ENCODE results near the gene SLC35E4.

The SLC35E4 gene

DNA sequence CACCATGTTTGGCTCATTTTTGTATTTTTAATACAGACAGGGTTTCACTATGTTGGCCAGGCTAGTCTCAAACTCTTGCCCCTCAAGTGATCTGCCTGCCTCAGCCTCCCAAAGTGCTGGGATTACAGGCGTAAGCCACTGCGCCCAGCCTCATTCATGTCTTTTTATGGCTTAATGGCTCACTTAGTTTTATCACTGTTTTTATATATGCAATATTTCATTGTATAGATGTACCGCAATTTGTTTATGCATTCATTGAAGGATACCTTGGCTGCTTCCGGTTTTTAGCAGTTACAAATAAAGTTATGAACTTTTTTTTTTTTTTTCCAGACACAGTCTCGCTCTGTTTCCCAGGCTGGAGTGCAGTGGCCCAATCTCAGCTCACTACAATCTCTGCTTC, 34.1 kb upstream of the SLC35E4 start:
- no peaks in the 10 kb centered on the region for H3K27me3 ChIP-seq (replicated peaks; ENCODE audit: control insufficient read depth, insufficient read depth, low read length, poor library complexity, severe bottlenecking)
- H3K9me3 ChIP-seq (ENCODE audit: control insufficient read depth, low read length): no peaks in the 10 kb centered on the region
- H3K27ac ChIP-seq (ENCODE audit: insufficient read depth, low read length, poor library complexity, severe bottlenecking): no peak overlapping the region
- H3K4me3 ChIP-seq (ENCODE audit: insufficient read depth, low read depth, low read length, poor library complexity, severe bottlenecking): no peak overlapping the region
- DNase-seq: no peak
- no peaks in the 10 kb centered on the region for H3K36me3 ChIP-seq (ENCODE audit: control insufficient read depth, insufficient read depth, low read length)
- peaks cover 3% of the 10 kb centered on the region for H3K4me1 ChIP-seq (ENCODE audit: control insufficient read depth, insufficient read depth, low read length, poor library complexity, severe bottlenecking)

DNA sequence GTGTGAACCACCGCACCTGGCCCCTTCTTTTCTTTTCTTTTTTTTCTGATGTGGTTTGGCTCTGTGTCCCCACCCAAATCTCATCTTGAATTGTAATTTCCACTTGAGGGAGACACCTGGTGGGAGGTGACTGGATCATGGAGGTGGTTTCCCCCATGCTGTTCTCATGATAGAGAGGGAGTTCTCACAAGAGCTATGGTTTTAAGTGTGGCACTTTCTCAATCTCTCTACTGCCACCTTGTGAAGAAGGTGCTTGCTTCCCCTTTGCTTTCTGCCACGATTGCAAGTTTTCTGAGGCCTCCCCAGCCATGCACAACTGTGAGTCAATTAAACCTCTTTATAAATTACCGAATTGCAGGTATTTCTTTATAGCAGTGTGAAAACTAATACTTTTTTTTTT, 33.5 kb upstream of the SLC35E4 start:
- Histone ChIP-seq H3K4me1 (ENCODE audit: control insufficient read depth, insufficient read depth, low read length, poor library complexity, severe bottlenecking) (peaks cover 9% of the 10 kb centered on the region), H3K27ac (ENCODE audit: insufficient read depth, low read length, poor library complexity, severe bottlenecking) (no peak overlapping the region), H3K4me3 (ENCODE audit: insufficient read depth, low read depth, low read length, poor library complexity, severe bottlenecking) (no peak overlapping the region), H3K9me3 (ENCODE audit: control insufficient read depth, low read length) (no peaks in the 10 kb centered on the region), H3K27me3 (replicated peaks; ENCODE audit: control insufficient read depth, insufficient read depth, low read length, poor library complexity, severe bottlenecking) (no peaks in the 10 kb centered on the region), H3K36me3 (ENCODE audit: control insufficient read depth, insufficient read depth, low read length) (no peaks in the 10 kb centered on the region)
- DNase-seq: no peak

DNA sequence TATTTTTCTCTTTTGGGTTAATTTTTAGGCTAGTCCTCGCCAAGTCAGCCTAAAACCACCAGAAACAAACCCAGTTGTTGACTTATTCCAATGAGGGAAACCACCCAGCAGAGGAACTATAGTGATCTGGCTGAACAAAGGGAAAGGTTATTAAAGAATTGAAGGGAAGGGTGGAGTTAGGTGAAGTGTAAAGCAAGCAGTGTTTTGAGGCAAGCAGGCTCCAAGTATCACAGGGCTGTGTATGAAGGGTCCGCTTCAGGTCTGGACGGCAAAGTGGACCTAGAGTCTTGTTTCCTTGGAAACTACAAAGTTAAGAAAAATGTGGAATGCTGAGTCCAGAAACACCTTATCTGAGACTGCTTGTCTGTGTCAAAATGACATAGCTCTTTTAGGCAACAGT, 31.8 kb upstream of the SLC35E4 start:
- Histone ChIP-seq H3K36me3 (ENCODE audit: control insufficient read depth, insufficient read depth, low read length) (no peaks in the 10 kb centered on the region), H3K4me3 (ENCODE audit: insufficient read depth, low read depth, low read length, poor library complexity, severe bottlenecking) (no peak overlapping the region), H3K27ac (ENCODE audit: insufficient read depth, low read length, poor library complexity, severe bottlenecking) (no peak overlapping the region), H3K4me1 (ENCODE audit: control insufficient read depth, insufficient read depth, low read length, poor library complexity, severe bottlenecking) (peaks cover 10% of the 10 kb centered on the region), H3K27me3 (replicated peaks; ENCODE audit: control insufficient read depth, insufficient read depth, low read length, poor library complexity, severe bottlenecking) (no peaks in the 10 kb centered on the region), H3K9me3 (ENCODE audit: control insufficient read depth, low read length) (no peaks in the 10 kb centered on the region)
- DNase-seq: no peak

DNA sequence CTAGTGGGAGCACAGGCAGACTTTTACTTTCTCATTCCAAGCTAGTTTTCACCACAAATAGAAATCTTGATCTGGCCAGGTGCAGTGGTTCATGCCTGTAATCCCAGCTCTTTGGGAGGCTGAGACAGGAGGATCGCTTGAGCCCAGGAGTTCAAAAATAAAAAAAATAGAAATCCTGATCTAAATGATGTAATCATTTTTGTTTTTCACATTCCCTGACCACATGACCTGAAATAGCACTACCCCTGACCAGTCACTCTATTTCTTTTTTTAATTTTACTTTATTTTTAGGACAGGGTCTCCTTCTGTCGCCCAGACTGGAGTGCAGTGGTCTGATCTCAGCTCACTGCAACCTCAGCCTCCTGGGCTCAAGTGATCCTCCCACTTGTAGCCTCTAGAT, 30.9 kb upstream of the SLC35E4 start:
- H3K27me3 ChIP-seq (replicated peaks; ENCODE audit: control insufficient read depth, insufficient read depth, low read length, poor library complexity, severe bottlenecking): no peaks in the 10 kb centered on the region
- H3K27ac ChIP-seq (ENCODE audit: insufficient read depth, low read length, poor library complexity, severe bottlenecking): no peak overlapping the region

DNA sequence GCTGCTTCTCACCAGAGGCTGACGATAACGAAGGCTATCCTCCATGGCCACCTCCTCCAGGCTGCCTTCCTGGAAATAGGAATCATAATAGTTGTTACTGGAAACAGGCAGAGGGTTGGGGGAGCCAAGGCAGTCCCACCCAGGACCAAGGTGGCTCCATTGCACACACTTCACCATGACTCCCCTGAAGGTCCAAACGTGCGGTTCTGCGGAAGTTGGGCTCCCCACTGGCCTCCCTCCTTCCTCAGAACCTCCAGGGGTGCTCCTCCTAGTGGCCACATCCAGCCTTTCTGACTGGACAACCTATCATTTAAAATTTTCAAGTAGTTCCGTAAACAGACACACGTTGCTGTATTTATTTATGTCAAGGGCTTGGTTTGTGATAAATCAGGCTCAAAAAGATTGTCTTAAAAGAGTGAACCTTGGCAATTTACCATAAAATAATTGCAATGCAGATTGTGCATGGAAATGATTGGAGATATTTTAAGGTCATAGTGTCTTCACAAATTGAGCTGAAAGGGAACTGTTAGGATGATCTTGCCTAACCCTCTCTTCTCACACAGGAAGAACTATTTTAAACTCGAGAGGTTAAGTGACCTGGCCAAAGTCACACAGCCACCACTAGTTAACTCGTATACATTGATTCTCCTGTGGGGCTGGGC, 30.0 kb upstream of the SLC35E4 start:
- DNase-seq: peak in 1 of 3 donors; percentile 2

More for the DNA sequence above, 30.9 kb upstream of the SLC35E4 start:
- Histone ChIP-seq H3K4me1 (ENCODE audit: control insufficient read depth, insufficient read depth, low read length, poor library complexity, severe bottlenecking) (peaks cover 10% of the 10 kb centered on the region), H3K36me3 (ENCODE audit: control insufficient read depth, insufficient read depth, low read length) (no peaks in the 10 kb centered on the region), H3K9me3 (ENCODE audit: control insufficient read depth, low read length) (no peaks in the 10 kb centered on the region), H3K4me3 (ENCODE audit: insufficient read depth, low read depth, low read length, poor library complexity, severe bottlenecking) (no peak overlapping the region)
- DNase-seq: no peak

DNA sequence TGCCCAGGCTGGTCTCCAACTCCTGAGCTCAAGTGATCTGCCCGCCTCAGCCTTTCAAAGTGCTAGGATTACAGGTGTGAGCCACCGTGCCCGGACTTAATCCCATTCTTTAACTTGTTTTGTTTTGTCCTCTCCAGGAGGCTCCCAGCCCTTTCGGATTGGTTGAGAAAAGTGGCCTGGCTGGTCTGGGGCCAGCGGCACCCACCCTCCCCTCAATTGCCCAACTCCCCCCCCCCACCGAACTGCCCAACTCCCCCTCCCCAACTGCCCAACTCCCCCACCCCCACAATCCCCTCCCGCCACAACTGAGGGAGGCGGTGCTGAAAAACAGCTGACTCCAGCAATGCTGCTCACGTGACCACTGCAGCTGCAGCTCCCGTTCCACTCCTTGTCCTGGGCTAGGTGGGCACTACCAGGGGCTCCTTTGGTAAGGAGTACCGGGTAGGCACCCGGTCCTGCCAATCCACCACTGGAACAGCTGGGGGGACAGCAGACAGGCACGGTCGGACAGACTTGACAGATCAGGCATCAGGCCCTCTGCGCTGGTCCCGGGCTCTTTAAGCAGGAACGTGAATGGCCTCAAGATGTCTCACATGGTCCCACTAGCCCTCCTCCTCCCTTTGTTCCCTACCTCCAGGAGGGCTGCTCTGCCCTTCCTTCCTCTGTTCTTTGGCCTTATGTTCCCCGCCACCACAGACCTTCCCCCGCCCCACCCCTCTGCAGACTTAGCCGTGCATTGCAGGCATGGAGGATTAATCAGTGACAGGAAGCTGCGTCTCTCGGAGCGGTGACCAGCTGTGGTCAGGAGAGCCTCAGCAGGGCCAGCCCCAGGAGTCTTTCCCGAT, 28.9 kb upstream of the SLC35E4 start, which contains the start of gene TCN2:
Gene TCN2, plus strand, starts transcription at position 720 of the 845 bp plus-strand sequence. CDS start 158 bp downstream, outside the sequence.
- DNase-seq: peak in 1 of 3 donors; percentile 9
- Histone ChIP-seq H3K9me3 (ENCODE audit: control insufficient read depth, low read length) (no peaks in the 10 kb centered on the region), H3K27me3 (replicated peaks; ENCODE audit: control insufficient read depth, insufficient read depth, low read length, poor library complexity, severe bottlenecking) (no peaks in the 10 kb centered on the region), H3K36me3 (ENCODE audit: control insufficient read depth, insufficient read depth, low read length) (no peaks in the 10 kb centered on the region), H3K27ac (ENCODE audit: insufficient read depth, low read length, poor library complexity, severe bottlenecking) (no peak within 1 kb of the TSS), H3K4me1 (ENCODE audit: control insufficient read depth, insufficient read depth, low read length, poor library complexity, severe bottlenecking) (peaks cover 10% of the 10 kb centered on the region), H3K4me3 (ENCODE audit: insufficient read depth, low read depth, low read length, poor library complexity, severe bottlenecking) (peak within 1 kb of the TSS; percentile 50)

More for the DNA sequence above, 30.0 kb upstream of the SLC35E4 start:
- Histone ChIP-seq H3K4me1 (ENCODE audit: control insufficient read depth, insufficient read depth, low read length, poor library complexity, severe bottlenecking) (peaks cover 10% of the 10 kb centered on the region), H3K27ac (ENCODE audit: insufficient read depth, low read length, poor library complexity, severe bottlenecking) (no peak overlapping the region), H3K4me3 (ENCODE audit: insufficient read depth, low read depth, low read length, poor library complexity, severe bottlenecking) (no peak overlapping the region), H3K36me3 (ENCODE audit: control insufficient read depth, insufficient read depth, low read length) (no peaks in the 10 kb centered on the region), H3K27me3 (replicated peaks; ENCODE audit: control insufficient read depth, insufficient read depth, low read length, poor library complexity, severe bottlenecking) (no peaks in the 10 kb centered on the region), H3K9me3 (ENCODE audit: control insufficient read depth, low read length) (no peaks in the 10 kb centered on the region)

DNA sequence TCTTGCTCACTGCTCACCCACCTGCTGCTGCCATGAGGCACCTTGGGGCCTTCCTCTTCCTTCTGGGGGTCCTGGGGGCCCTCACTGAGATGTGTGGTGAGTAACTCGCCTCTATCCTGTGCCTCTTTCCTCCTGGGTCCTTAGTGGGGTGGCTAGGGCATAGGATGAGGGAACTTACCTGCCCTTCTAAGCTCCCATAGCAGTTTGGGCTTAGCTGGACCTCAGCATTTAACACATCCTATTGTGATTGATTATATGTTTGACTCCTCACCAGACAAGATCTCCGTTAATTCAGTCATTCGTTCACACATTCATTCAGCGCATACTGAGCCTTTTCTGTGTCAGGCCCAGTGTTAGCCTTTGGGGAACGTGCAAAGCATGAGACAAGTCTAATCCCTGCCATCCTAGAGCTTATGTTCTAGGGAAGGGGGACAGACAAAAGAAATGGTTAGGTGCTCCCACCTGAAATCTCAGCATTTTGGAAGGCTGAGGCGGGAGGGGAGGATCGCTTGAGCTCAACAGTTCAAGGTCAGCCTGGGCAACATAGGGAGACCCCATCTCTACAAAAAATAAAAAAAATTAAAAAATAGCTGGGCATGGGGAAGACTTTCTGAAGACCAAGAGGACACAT, 28.2 kb upstream of the SLC35E4 start:
- peak overlapping the region; percentile 50 for H3K4me3 ChIP-seq (ENCODE audit: insufficient read depth, low read depth, low read length, poor library complexity, severe bottlenecking)
- DNase-seq: peak in 1 of 3 donors; percentile 1
- H3K27me3 ChIP-seq (replicated peaks; ENCODE audit: control insufficient read depth, insufficient read depth, low read length, poor library complexity, severe bottlenecking): no peaks in the 10 kb centered on the region
- peaks cover 10% of the 10 kb centered on the region for H3K4me1 ChIP-seq (ENCODE audit: control insufficient read depth, insufficient read depth, low read length, poor library complexity, severe bottlenecking)
- no peaks in the 10 kb centered on the region for H3K9me3 ChIP-seq (ENCODE audit: control insufficient read depth, low read length)
- H3K36me3 ChIP-seq (ENCODE audit: control insufficient read depth, insufficient read depth, low read length): no peaks in the 10 kb centered on the region
- H3K27ac ChIP-seq (ENCODE audit: insufficient read depth, low read length, poor library complexity, severe bottlenecking): no peak overlapping the region

DNA sequence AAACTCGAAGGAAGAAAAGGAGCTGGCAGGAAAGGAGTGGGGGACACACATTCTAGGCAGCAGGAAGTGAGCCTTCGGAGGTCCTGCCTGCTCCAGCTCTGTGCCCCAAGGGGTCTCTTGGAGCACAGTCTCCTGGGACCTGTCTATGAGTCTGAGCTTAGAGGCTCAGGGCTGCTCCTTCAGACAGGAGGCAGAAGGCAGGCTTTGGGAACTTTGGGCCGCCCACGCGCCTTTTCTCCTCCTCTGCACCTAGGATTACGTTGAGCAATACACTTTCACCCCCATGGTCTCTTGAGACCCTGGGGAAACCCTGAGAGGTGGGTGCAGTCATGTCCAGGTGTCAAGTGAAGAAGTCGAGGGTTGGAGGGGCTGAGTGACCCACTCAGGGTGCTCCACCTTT, 27.6 kb upstream of the SLC35E4 start:
- no peak overlapping the region for H3K27ac ChIP-seq (ENCODE audit: insufficient read depth, low read length, poor library complexity, severe bottlenecking)
- no peak for DNase-seq
- peaks cover 10% of the 10 kb centered on the region for H3K4me1 ChIP-seq (ENCODE audit: control insufficient read depth, insufficient read depth, low read length, poor library complexity, severe bottlenecking)
- H3K9me3 ChIP-seq (ENCODE audit: control insufficient read depth, low read length): no peaks in the 10 kb centered on the region
- H3K4me3 ChIP-seq (ENCODE audit: insufficient read depth, low read depth, low read length, poor library complexity, severe bottlenecking): no peak overlapping the region
- H3K36me3 ChIP-seq (ENCODE audit: control insufficient read depth, insufficient read depth, low read length): no peaks in the 10 kb centered on the region
- H3K27me3 ChIP-seq (replicated peaks; ENCODE audit: control insufficient read depth, insufficient read depth, low read length, poor library complexity, severe bottlenecking): no peaks in the 10 kb centered on the region

DNA sequence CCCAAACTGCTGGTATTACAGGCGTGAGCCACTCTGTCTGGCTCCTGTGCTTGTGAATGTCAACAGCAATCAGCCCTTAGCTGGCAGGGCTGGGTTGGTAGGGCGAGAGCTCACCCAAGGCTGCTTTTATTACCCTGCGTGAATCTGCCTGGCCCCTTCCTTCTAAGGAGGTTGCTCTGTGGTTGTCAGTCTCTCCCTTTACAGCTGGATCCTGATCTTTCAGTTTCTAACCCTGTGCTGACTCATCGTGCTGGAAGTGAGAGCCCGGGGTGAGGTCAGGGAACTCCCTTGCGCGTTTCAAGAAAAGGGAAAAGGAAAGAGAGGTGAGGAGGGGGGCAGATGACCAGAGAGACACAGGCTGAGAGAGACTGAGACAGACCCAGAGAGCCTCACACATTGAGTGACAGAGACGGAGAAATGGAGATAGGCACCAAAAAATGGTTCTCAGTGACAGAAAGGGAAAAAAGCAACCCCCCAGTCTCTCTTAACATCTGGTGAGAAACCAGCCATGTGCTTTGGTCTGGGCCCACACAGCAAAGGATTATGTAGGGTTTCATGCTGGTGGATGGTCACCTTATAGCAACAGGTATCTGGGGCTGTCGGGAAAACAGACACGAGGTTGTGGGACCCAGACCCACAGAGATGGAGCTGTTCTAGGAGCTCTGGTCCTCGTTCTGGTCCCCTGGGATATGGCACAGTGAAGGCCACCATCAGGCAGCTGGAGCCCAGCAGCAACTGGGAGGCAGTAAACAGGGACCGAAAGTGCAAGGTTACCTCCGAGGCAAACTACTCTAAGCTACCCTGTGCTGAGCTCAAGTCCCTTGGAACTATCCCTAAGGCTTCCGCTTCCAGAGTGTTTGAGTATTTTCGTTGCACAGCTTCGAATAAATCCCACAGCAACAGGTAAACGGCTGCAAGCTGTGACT, 26.1 kb upstream of the SLC35E4 start:
- H3K4me3 ChIP-seq (ENCODE audit: insufficient read depth, low read depth, low read length, poor library complexity, severe bottlenecking): no peak overlapping the region
- H3K27ac ChIP-seq (ENCODE audit: insufficient read depth, low read length, poor library complexity, severe bottlenecking): no peak overlapping the region
- no peaks in the 10 kb centered on the region for H3K36me3 ChIP-seq (ENCODE audit: control insufficient read depth, insufficient read depth, low read length)
- no peak for DNase-seq
- H3K4me1 ChIP-seq (ENCODE audit: control insufficient read depth, insufficient read depth, low read length, poor library complexity, severe bottlenecking): peaks cover 10% of the 10 kb centered on the region
- no peaks in the 10 kb centered on the region for H3K9me3 ChIP-seq (ENCODE audit: control insufficient read depth, low read length)
- no peaks in the 10 kb centered on the region for H3K27me3 ChIP-seq (replicated peaks; ENCODE audit: control insufficient read depth, insufficient read depth, low read length, poor library complexity, severe bottlenecking)
